Measurements from ENCODE around the gene SYS1.

- TF ChIP-seq, protein P1, sequence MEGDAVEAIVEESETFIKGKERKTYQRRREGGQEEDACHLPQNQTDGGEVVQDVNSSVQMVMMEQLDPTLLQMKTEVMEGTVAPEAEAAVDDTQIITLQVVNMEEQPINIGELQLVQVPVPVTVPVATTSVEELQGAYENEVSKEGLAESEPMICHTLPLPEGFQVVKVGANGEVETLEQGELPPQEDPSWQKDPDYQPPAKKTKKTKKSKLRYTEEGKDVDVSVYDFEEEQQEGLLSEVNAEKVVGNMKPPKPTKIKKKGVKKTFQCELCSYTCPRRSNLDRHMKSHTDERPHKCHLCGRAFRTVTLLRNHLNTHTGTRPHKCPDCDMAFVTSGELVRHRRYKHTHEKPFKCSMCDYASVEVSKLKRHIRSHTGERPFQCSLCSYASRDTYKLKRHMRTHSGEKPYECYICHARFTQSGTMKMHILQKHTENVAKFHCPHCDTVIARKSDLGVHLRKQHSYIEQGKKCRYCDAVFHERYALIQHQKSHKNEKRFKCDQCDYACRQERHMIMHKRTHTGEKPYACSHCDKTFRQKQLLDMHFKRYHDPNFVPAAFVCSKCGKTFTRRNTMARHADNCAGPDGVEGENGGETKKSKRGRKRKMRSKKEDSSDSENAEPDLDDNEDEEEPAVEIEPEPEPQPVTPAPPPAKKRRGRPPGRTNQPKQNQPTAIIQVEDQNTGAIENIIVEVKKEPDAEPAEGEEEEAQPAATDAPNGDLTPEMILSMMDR (IDR thresholded peaks at IDR 0.05), result no peak
- no peak for TF ChIP-seq EZH2 (IDR thresholded peaks at IDR 0.05; ENCODE audit: borderline replicate concordance, insufficient read depth, low read depth, low read length, poor library complexity, severe bottlenecking)
Measured at GRCh38 chr20:45374966-45375365, 12.0 kb downstream of the SYS1 start.

All from B cell (primary cell).